ENCODE measurements around the gene TTC13.
A peak's percentile ranks its signal among the peaks of the same experiment; 100 is the strongest.

Gene TTC13

DNA sequence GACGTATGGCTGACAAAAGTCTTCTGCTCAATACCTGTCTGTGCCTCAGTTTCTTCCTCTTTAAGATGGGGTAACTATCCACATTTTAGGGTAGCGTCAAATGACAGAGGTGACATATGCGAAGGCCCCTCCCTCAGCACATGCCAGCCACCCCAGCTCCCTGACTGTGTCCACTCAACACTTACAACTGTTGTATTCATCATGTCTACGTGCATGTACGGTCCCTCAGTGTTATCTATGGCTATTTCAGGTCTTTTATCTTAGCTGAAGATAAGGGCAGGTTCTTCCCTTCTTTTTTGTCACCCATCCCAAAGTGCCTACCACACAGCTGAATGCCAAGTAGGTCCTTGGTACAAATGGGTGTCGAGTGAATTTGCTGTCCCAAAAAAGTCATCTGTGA lies 102.0 kb downstream of the TTC13 start:
- no peak overlapping the region for H3K9ac ChIP-seq (ENCODE audit: low read depth, low read length)
- H3K9me3 ChIP-seq (ENCODE audit: control insufficient read depth, insufficient read depth, low read length): no peaks in the 10 kb centered on the region
- H3K36me3 ChIP-seq (ENCODE audit: insufficient read depth, low read length): no peaks in the 10 kb centered on the region
- H3K4me1 ChIP-seq (ENCODE audit: insufficient read depth, low read length): 0 out of 2 replicates have a peak, but pooled peaks cover 3% of the 10 kb centered on the region

DNA sequence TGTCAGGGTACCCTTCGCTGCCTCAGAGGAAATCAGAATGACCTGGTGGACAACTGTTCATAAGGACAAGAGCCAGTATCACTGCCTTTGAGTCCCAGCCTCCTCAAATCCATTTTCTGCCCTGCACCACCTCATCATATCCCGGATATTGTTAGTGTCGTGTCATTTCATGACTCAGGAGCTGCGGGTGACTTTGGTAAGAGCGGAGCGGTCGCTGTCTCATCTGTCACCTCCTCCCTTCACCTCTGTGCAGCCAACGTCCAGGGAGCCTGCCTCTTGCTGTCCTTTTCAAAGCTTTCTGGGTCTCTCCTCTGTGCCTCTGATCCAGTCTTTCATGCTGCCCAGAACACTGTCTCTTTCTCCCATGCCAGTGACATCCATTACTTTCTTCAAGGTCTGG lies 103.3 kb downstream of the TTC13 start:
- H3K9ac ChIP-seq (ENCODE audit: low read depth, low read length): no peak overlapping the region
- 0 out of 2 replicates have a peak, but pooled peaks cover 3% of the 10 kb centered on the region for H3K4me1 ChIP-seq (ENCODE audit: insufficient read depth, low read length)
- H3K9me3 ChIP-seq (ENCODE audit: control insufficient read depth, insufficient read depth, low read length): no peaks in the 10 kb centered on the region
- no peaks in the 10 kb centered on the region for H3K36me3 ChIP-seq (ENCODE audit: insufficient read depth, low read length)

- peaks cover 6% of the 10 kb centered on the region for H3K4me1 ChIP-seq (ENCODE audit: insufficient read depth, low read length)
- no peaks in the 10 kb centered on the region for H3K9me3 ChIP-seq (ENCODE audit: control insufficient read depth, insufficient read depth, low read length)
- no peaks in the 10 kb centered on the region for H3K36me3 ChIP-seq (ENCODE audit: insufficient read depth, low read length)
- H3K9ac ChIP-seq (ENCODE audit: low read depth, low read length): no peak overlapping the region
These were observed 107.7 kb downstream of the TTC13 start for GRCh38 chr1:230870916-230871315.

- no peaks in the 10 kb centered on the region for H3K9me3 ChIP-seq (ENCODE audit: control insufficient read depth, insufficient read depth, low read length)
- H3K4me1 ChIP-seq (ENCODE audit: insufficient read depth, low read length): peaks cover 6% of the 10 kb centered on the region
- no peaks in the 10 kb centered on the region for H3K36me3 ChIP-seq (ENCODE audit: insufficient read depth, low read length)
- peak overlapping the region; percentile 88 for H3K9ac ChIP-seq (ENCODE audit: low read depth, low read length)
These were observed 109.2 kb downstream of the TTC13 start for GRCh38 chr1:230869500-230869899.

DNA sequence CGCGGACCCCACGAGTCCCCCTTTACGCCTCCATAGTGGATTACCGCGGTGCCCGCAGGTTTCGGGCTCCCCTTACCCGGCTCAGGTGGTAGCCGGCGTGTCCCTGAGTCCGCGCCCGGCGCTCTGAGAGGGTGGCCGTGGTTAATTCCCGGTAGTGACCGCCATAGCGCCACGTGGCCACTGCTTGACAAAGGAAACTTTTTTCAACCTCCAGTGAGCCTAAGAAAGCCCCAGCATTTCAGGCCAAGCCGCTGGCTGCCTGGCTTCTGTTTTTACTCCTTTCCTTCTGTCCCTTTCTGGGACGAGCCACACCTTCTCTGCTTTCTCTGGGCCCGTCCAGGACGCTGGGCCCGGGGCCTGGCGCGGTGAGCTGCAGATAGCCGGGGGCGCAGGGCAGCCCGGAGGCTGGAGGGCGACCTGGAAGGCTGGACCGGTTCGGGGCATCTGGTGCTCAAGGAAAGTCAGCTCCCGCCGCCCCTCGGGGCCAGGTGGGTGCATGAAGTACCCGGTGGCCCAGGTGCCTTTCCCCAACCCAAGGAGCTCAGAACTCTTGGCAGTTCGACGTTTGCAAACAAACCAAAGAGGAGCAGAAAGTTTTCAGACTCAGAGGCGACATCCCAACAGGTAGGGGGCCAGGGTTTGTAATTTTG lies 109.8 kb downstream of the TTC13 start:
- H3K9ac ChIP-seq (ENCODE audit: low read depth, low read length): peak overlapping the region; percentile 88
- no peaks in the 10 kb centered on the region for H3K9me3 ChIP-seq (ENCODE audit: control insufficient read depth, insufficient read depth, low read length)
- H3K4me1 ChIP-seq (ENCODE audit: insufficient read depth, low read length): peaks cover 6% of the 10 kb centered on the region
- no peaks in the 10 kb centered on the region for H3K36me3 ChIP-seq (ENCODE audit: insufficient read depth, low read length)

GRCh38 chr1:230867903-230868735 lies 110.5 kb downstream of the TTC13 start, which contains the start of gene C1orf198:
TSS of gene C1orf198 (minus strand) at chr1:230868521. CDS start at chr1:230868512, 9 bp downstream.
- H3K36me3 ChIP-seq (ENCODE audit: insufficient read depth, low read length): no peaks in the 10 kb centered on the region
- H3K9me3 ChIP-seq (ENCODE audit: control insufficient read depth, insufficient read depth, low read length): no peaks in the 10 kb centered on the region
- peak within 1 kb of the TSS; percentile 88 for H3K9ac ChIP-seq (ENCODE audit: low read depth, low read length)
- H3K4me1 ChIP-seq (ENCODE audit: insufficient read depth, low read length): peaks cover 6% of the 10 kb centered on the region

DNA sequence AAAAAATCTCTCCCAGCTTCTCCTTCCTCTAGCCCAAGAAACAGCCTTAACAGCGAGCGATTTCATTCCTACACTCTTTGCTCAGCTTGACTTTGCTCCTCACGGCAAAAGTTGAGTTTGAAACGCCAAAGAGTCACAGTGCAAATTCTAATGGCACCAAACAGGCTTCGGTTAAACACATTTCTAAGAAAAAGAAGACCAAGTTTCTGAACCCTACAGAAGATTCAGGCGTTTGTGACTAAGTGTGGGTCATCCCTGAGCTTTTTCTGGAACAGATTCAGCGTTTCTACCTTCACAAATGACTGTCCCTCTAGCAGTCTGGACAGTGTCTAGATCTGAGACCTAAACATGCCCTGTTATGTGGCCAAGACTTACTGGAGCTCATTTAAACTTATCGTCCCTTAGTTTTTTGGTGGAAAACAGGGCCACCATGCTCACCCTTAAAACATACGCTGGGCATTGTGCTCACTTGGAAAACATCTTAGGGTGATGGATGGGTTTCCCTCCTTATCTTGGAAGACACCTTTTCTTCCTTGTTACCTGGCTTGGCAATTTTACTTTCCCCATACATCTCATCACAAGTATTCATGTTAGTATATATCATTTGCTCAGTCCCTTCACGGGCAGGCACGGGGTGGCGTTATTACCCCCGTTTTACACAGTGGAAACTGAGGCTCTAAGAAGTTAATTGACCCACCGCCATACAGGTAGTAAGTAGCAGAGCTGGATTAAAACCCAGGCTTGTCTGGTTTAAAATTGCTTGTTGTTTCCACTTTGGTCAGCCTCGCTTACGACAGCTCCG lies 111.4 kb downstream of the TTC13 start:
- H3K4me1 ChIP-seq (ENCODE audit: insufficient read depth, low read length): peaks cover 6% of the 10 kb centered on the region
- no peaks in the 10 kb centered on the region for H3K36me3 ChIP-seq (ENCODE audit: insufficient read depth, low read length)
- H3K9me3 ChIP-seq (ENCODE audit: control insufficient read depth, insufficient read depth, low read length): no peaks in the 10 kb centered on the region
- peak overlapping the region; percentile 80; the same call in 1 of the 2 replicates for H3K9ac ChIP-seq (ENCODE audit: low read depth, low read length)

- H3K4me1 ChIP-seq (ENCODE audit: insufficient read depth, low read length): peaks cover 6% of the 10 kb centered on the region
- H3K9me3 ChIP-seq (ENCODE audit: control insufficient read depth, insufficient read depth, low read length): no peaks in the 10 kb centered on the region
- no peak overlapping the region for H3K9ac ChIP-seq (ENCODE audit: low read depth, low read length)
- H3K36me3 ChIP-seq (ENCODE audit: insufficient read depth, low read length): no peaks in the 10 kb centered on the region
These were observed 112.2 kb downstream of the TTC13 start for GRCh38 chr1:230866171-230867070.

DNA sequence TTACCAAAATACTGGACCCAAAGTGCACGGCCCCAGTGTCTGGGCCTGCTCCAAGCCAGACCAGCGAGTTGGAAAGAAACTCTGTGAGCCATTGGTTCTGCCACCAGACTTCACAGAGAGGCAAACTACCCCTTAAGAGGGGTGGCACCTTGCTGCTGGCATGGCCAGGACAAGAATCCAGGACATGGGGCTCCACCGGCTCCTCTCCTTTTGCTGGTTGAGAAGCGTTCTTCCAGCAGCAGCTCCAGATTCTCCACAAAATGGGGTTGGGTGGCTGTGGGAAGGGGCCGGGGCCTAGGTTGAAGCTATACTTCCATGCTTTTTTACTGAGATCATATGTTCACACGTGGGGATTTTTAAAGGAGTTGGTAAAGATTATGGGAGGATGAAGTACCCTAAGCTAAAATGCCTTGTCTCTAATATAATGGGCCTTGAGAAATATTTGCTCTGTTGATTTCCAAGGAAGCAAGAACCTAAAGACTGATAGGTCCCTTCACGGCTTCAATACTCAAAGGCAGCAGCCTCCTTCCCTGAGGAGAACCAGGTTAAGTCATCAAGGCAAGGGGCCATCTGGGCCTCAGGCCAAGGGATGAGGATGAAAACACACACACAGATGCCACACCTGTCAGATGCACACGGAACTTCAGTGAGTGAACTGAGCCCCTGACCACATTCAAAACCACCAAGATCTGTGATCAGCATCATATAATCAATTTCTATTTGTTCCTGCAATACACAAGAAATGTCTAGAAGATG lies 113.4 kb downstream of the TTC13 start:
- H3K9ac ChIP-seq (ENCODE audit: low read depth, low read length): no peak overlapping the region
- no peaks in the 10 kb centered on the region for H3K9me3 ChIP-seq (ENCODE audit: control insufficient read depth, insufficient read depth, low read length)
- H3K4me1 ChIP-seq (ENCODE audit: insufficient read depth, low read length): peaks cover 6% of the 10 kb centered on the region
- H3K36me3 ChIP-seq (ENCODE audit: insufficient read depth, low read length): no peaks in the 10 kb centered on the region

GRCh38 chr1:230864441-230864840 lies 114.2 kb downstream of the TTC13 start:
- H3K4me1 ChIP-seq (ENCODE audit: insufficient read depth, low read length): peaks cover under 1% of the 10 kb centered on the region; the same call in 1 of the 2 replicates
- H3K9ac ChIP-seq (ENCODE audit: low read depth, low read length): no peak overlapping the region

DNA sequence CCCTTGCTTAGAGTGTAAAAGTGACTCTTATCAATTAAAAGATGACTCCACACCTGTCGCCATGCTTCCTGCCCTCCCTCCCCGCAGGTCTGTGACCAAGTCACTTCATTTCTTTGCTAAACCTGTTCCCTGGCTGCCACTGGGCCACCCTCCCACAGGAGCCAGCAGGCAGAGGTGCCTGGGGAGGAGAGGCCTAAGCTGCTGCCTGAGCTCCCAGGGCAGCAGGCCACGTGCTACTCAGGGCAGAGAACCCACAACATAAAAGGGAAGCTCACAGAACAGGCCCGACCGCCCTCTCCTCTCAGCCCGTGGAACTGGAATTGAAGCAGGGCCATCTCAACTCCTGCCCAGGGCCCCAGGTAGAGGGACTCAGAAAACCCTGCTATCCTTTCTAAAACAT lies 115.2 kb downstream of the TTC13 start:
- no peaks in the 10 kb centered on the region for H3K9me3 ChIP-seq (ENCODE audit: control insufficient read depth, insufficient read depth, low read length)
- H3K9ac ChIP-seq (ENCODE audit: low read depth, low read length): no peak overlapping the region
- no peaks in the 10 kb centered on the region for H3K36me3 ChIP-seq (ENCODE audit: insufficient read depth, low read length)
- no peaks in the 10 kb centered on the region for H3K4me1 ChIP-seq (ENCODE audit: insufficient read depth, low read length)

More at GRCh38 chr1:230864441-230864840, 114.2 kb downstream of the TTC13 start:
- Histone ChIP-seq H3K9me3 (ENCODE audit: control insufficient read depth, insufficient read depth, low read length) (no peaks in the 10 kb centered on the region), H3K36me3 (ENCODE audit: insufficient read depth, low read length) (no peaks in the 10 kb centered on the region)

GRCh38 chr1:230861970-230862595 lies 116.6 kb downstream of the TTC13 start:
- Histone ChIP-seq H3K36me3 (ENCODE audit: insufficient read depth, low read length) (no peaks in the 10 kb centered on the region), H3K4me1 (ENCODE audit: insufficient read depth, low read length) (no peaks in the 10 kb centered on the region), H3K9ac (ENCODE audit: low read depth, low read length) (no peak overlapping the region), H3K9me3 (ENCODE audit: control insufficient read depth, insufficient read depth, low read length) (no peaks in the 10 kb centered on the region)

DNA sequence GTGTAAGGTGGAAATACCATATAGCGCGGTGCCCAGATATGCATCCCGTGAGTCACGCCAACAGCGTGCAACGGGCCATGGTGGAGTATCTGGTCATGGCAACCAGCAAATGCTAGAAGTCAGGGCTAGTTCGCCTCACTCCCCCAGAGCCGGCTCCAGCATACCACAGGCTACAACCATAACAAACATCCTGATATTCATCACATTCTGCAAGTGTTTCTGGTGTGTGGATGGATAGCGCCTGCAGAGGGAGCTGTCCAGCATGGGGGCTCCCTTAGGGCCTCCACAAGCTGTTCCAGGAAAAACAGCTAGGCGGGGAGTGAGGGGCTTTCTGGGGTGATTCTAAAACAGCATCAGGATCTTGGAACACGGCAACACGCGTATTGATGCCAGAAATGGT lies 117.2 kb downstream of the TTC13 start:
- H3K9me3 ChIP-seq (ENCODE audit: control insufficient read depth, insufficient read depth, low read length): no peaks in the 10 kb centered on the region
- H3K4me1 ChIP-seq (ENCODE audit: insufficient read depth, low read length): no peaks in the 10 kb centered on the region
- no peaks in the 10 kb centered on the region for H3K36me3 ChIP-seq (ENCODE audit: insufficient read depth, low read length)
- no peak overlapping the region for H3K9ac ChIP-seq (ENCODE audit: low read depth, low read length)

Data from ES-I3 (cell line).